SJSA1 (cell line): ENCODE measurements around the gene GABARAP. TPM values are rescaled to one million over a fixed set of nuclear protein-coding genes. Genes with fewer than 3 reads are reported as not detected.
A peak's percentile ranks its signal among the peaks of the same experiment; 100 is the strongest.
"Not testable (repeated sequence)": the region's sequence is repeated elsewhere in the genome, so short reads cannot be mapped to it uniquely, and the experiment has no call there.

Source experiments
- DNase-seq, 2 experiments: peaks; one replicate each; pipeline ENCODE4 v3.0.0-alpha.2; 2015 to 2020; ENCODE audit warnings: low spot score in 2 of 2, low read depth in 1 of 2
- H3K27ac ChIP-seq: fragments of 250-450 bp; sonication (Bioruptor Pico); 2 replicates; pipeline ENCODE4 v1.5.1; 2020; ENCODE audit warnings: mild to moderate bottlenecking, moderate library complexity
- H3K27me3 ChIP-seq: fragments of 250-450 bp; sonication (Bioruptor Pico); replicated peaks from 2 replicates; pipeline ENCODE4 v1.5.1; 2020; ENCODE audit warnings: mild to moderate bottlenecking, moderate library complexity
- H3K36me3 ChIP-seq: fragments of 250-450 bp; sonication (Bioruptor Pico); 2 replicates; pipeline ENCODE4 v1.5.1; 2020; ENCODE audit warnings: mild to moderate bottlenecking
- H3K4me1 ChIP-seq: fragments of 250-450 bp; sonication (Bioruptor Pico); replicated peaks from 2 replicates; pipeline ENCODE4 v1.6.1; 2021; ENCODE audit warnings: mild to moderate bottlenecking
- H3K4me3 ChIP-seq: fragments of 250-450 bp; sonication (Bioruptor Pico); 2 replicates; pipeline ENCODE4 v1.5.1; 2020; ENCODE audit warnings: mild to moderate bottlenecking
- H3K9me3 ChIP-seq: fragments of 250-450 bp; sonication (Bioruptor Pico); replicated peaks from 2 replicates; pipeline ENCODE4 v1.5.1; 2020; ENCODE audit warnings: mild to moderate bottlenecking
- total RNA-seq: library from RNA; depleted of rRNA; stranded (reverse); fragments of >200 nt; shearing (Covaris generic); gene quantifications from 2 replicates; pipeline ENCODE4 v1.2.3, GENCODE V29; 2014

GABARAP gene
- total RNA-seq, 1 experiment from 2014 or later = 146 TPM

- Histone ChIP-seq H3K36me3 (peaks cover 45% of the 10 kb centered on the region), H3K4me3 (peak within 1 kb of the TSS; percentile 91), H3K27me3 (no peaks in the 10 kb centered on the region), H3K27ac (peak within 1 kb of the TSS; percentile 98), H3K9me3 (no peaks in the 10 kb centered on the region), H3K4me1 (peaks cover 17% of the 10 kb centered on the region)
- DNase-seq = peak in 1 of 2 experiments; percentile 95
Measured at GRCh38 chr17:7252176-7253043, 10.2 kb upstream of the GABARAP start, which contains the start of gene ELP5. TSS of gene ELP5 (plus strand) at chr17:7252215. CDS start at chr17:7252551, 336 bp downstream.

GRCh38 chr17:7251661-7252175 lies 9.5 kb upstream of the GABARAP start, which contains the start of gene CTDNEP1:
TSS of gene CTDNEP1 (minus strand) at chr17:7251734. CDS start at chr17:7251296, 438 bp downstream.
- Histone ChIP-seq H3K9me3 (no peaks in the 10 kb centered on the region), H3K4me1 (peaks cover 17% of the 10 kb centered on the region), H3K27me3 (no peaks in the 10 kb centered on the region), H3K4me3 (peak within 1 kb of the TSS; percentile 91), H3K36me3 (peaks cover 43% of the 10 kb centered on the region), H3K27ac (peak within 1 kb of the TSS; percentile 98)
- peak; percentile 99 to 100 for DNase-seq

- Histone ChIP-seq H3K9me3 (no peaks in the 10 kb centered on the region), H3K27me3 (no peaks in the 10 kb centered on the region), H3K4me1 (peaks cover 17% of the 10 kb centered on the region), H3K27ac (peak overlapping the region; percentile 51; the same call in 1 of the 2 replicates), H3K36me3 (peaks cover 43% of the 10 kb centered on the region), H3K4me3 (peak overlapping the region; percentile 91)
- no peak for DNase-seq
Measured at GRCh38 chr17:7250695-7251627, 8.7 kb upstream of the GABARAP start.

GRCh38 chr17:7249830-7250229 lies 7.6 kb upstream of the GABARAP start:
- Histone ChIP-seq H3K36me3 (peaks cover 42% of the 10 kb centered on the region), H3K4me3 (peak overlapping the region; percentile 91), H3K4me1 (peaks cover 17% of the 10 kb centered on the region), H3K27me3 (no peaks in the 10 kb centered on the region), H3K9me3 (no peaks in the 10 kb centered on the region), H3K27ac (no peak overlapping the region)
- DNase-seq = no peak

GRCh38 chr17:7249214-7249613 lies 7.0 kb upstream of the GABARAP start:
- no peaks in the 10 kb centered on the region for H3K27me3 ChIP-seq
- H3K4me3 ChIP-seq = no peak overlapping the region
- no peak overlapping the region for H3K27ac ChIP-seq
- H3K9me3 ChIP-seq = no peaks in the 10 kb centered on the region
- H3K4me1 ChIP-seq = peaks cover 17% of the 10 kb centered on the region
- H3K36me3 ChIP-seq = peaks cover 44% of the 10 kb centered on the region
- DNase-seq = no peak

GRCh38 chr17:7248796-7249195 lies 6.5 kb upstream of the GABARAP start:
- H3K27ac ChIP-seq = no peak overlapping the region
- H3K4me1 ChIP-seq = peaks cover 17% of the 10 kb centered on the region
- no peak overlapping the region for H3K4me3 ChIP-seq
- no peaks in the 10 kb centered on the region for H3K27me3 ChIP-seq
- no peak for DNase-seq
- peaks cover 44% of the 10 kb centered on the region for H3K36me3 ChIP-seq
- no peaks in the 10 kb centered on the region for H3K9me3 ChIP-seq

GRCh38 chr17:7246779-7247178 lies 4.5 kb upstream of the GABARAP start:
- H3K9me3 ChIP-seq = no peaks in the 10 kb centered on the region
- no peak overlapping the region for H3K4me3 ChIP-seq
- H3K27me3 ChIP-seq = no peaks in the 10 kb centered on the region
- H3K4me1 ChIP-seq = peaks cover 16% of the 10 kb centered on the region
- no peak for DNase-seq
- no peak overlapping the region for H3K27ac ChIP-seq
- H3K36me3 ChIP-seq = peaks cover 37% of the 10 kb centered on the region

- peaks cover 52% of the 10 kb centered on the region for H3K36me3 ChIP-seq
- peaks cover 17% of the 10 kb centered on the region for H3K4me1 ChIP-seq
- not testable (repeated sequence) for H3K4me3 ChIP-seq, DNase-seq, H3K27me3 ChIP-seq, H3K27ac ChIP-seq, H3K9me3 ChIP-seq
Measured at GRCh38 chr17:7243838-7244237, 1.6 kb upstream of the GABARAP start.

- Histone ChIP-seq H3K4me3 (peak overlapping the region; percentile 64), H3K27me3 (no peaks in the 10 kb centered on the region), H3K27ac (peak overlapping the region; percentile 75; the same call in 1 of the 2 replicates), H3K36me3 (peaks cover 49% of the 10 kb centered on the region), H3K9me3 (no peaks in the 10 kb centered on the region), H3K4me1 (peaks cover 17% of the 10 kb centered on the region)
- no peak for DNase-seq
Measured at GRCh38 chr17:7243453-7243729, 1.1 kb upstream of the GABARAP start.

GRCh38 chr17:7242717-7243452 lies 636 bp upstream of the GABARAP start:
- peaks cover 49% of the 10 kb centered on the region for H3K36me3 ChIP-seq
- H3K27me3 ChIP-seq = no peaks in the 10 kb centered on the region
- peaks cover 17% of the 10 kb centered on the region for H3K4me1 ChIP-seq
- H3K27ac ChIP-seq = peak overlapping the region; percentile 75
- no peaks in the 10 kb centered on the region for H3K9me3 ChIP-seq
- peak overlapping the region; percentile 64 for H3K4me3 ChIP-seq
- peak; percentile 92 to 98 for DNase-seq

- H3K4me1 ChIP-seq = peaks cover 22% of the 10 kb centered on the region
- no peak overlapping the region; the same call in 1 of the 2 replicates for H3K27ac ChIP-seq
- no peak for DNase-seq
- H3K9me3 ChIP-seq = no peaks in the 10 kb centered on the region
- no peaks in the 10 kb centered on the region for H3K27me3 ChIP-seq
- H3K4me3 ChIP-seq = peak overlapping the region; percentile 64
- H3K36me3 ChIP-seq = peaks cover 54% of the 10 kb centered on the region
Measured at GRCh38 chr17:7241090-7241733, 1.0 kb downstream of the GABARAP start.

- Histone ChIP-seq H3K27me3 (no peaks in the 10 kb centered on the region), H3K36me3 (peaks cover 55% of the 10 kb centered on the region), H3K27ac (no peak overlapping the region), H3K4me1 (peaks cover 22% of the 10 kb centered on the region), H3K4me3 (no peak overlapping the region), H3K9me3 (no peaks in the 10 kb centered on the region)
- DNase-seq = no peak
Measured at GRCh38 chr17:7240375-7240774, 1.9 kb downstream of the GABARAP start.
